ENCODE measurements around the gene RPL41.

RPL41 gene

DNA sequence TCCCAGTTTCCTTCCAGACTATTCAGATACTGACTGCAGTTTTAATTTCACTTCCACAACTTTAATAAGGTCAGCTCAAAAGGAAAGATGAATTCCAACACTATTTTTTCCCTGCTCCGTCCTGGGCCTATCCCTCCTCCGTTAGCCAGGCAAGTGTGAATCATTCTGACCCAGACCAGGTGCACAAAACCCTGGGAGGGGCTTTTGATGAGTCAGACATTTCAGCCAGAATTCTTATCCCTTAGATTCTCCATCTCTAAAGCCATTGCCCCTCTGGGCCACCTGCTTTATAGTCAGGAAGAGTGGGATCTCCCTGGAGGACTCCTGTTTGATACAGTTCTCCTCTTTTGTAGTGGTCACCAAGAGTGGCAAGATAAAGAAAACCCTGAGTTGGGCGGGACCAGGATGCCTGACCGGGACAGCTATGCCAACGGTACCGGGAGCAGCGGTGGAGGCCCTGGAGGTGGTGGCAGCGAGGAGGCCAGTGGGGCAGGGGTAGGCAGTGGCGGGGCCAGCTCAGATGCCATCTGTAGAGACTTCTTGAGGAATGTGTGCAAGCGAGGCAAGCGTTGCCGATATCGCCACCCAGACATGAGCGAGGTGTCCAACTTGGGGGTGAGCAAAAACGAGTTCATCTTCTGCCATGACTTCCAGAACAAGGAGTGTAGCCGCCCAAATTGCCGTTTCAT is 3.9 kb downstream of the RPL41 start:
- DNase-seq, result no peak
- intact Hi-C loops (cut with DNase I), result no loop called here

DNA sequence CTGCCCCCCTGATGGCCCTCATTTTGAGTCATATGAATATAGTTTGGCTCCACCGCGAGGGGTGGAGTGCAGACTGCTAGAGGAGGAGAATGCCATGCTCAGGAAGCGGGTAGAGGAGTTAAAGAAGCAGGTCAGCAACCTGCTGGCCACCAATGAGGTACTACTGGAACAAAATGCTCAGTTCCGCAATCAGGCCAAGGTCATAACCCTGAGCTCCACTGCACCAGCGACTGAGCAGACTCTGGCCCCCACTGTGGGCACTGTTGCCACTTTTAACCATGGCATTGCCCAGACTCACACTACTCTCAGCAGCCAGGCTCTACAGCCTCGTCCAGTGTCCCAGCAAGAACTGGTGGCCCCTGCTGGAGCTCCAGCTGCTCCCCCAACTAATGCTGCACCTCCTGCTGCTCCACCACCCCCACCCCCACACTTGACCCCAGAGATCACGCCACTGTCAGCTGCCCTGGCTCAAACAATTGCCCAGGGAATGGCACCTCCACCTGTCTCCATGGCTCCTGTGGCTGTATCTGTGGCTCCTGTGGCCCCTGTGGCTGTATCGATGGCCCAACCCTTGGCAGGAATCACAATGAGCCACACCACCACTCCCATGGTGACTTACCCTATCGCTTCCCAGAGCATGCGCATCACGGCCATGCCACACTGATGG is 4.9 kb downstream of the RPL41 start:
- intact Hi-C loops (cut with DNase I), result no loop called here
- DNase-seq, result no peak

DNA sequence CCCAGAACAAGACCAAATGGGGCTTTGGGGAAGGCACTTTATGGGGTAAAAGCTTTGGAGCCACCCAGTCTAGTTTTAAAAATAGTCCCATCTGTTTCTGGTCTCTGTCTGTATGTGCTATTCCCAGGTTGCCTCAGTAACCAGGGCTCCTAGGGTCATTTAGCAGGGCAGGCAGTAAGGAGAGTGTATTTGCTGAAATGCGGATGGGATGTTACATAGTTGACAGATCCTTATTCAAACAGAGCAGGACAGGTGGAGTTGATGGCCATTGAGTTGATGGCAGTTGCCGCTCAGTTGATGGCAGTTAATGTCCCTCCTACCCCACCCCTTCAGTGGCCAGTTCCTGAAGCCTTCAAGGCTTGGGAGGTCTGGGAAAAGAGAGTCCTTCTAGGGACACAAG is 6.2 kb downstream of the RPL41 start:
- intact Hi-C loops (cut with DNase I), result no loop called here
- DNase-seq, result no peak

DNA sequence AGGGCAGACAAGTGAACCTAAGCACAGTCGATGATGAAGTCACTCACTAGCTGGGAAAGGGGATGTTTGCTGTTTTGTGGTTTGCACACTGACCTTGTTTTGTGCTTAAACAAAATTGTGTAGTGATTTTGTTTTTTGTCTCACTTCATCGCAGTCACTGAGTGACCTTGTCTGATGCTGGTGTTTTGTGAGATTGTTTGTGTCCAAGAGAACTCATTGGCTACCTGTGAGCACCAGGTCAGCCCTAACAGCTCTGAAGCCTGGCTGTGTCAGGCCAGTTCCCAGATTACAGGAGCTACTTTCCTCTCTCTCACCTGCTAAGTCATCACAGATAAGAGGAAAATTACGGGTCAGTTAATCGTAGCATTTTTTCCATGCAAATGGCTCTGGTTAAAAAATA is 7.7 kb downstream of the RPL41 start:
- DNase-seq, result no peak
- intact Hi-C loops (cut with DNase I), result no loop called here

DNA sequence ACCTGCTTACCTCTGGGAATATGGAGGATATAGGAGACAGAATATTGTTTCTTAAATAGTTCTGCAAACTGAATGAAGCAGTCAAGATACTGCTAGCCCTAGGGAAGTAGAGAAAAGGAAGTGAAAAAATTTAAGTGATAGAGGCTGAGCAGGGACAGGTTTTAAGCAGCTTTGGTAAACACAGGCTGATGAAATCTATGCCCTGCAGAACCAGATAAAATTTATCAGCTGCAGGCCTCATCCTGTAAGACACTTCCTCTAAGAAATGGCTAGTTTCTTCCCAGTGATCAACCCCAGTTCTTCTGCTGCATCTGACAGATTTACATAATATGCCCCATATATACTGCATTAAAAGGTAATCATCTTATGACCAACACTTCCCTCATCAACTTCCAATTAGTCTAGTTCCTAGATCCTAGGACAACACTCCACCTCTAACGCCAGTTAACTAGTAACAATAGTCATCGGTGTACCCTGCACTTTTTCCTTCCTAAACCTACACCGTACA is 10.4 kb downstream of the RPL41 start:
- intact Hi-C loops (cut with DNase I), result loop anchor here (2.0 to 5.0 kb wide), 2 partner anchors 62 to 96 kb away; partner anchors contain the start of genes NABP2, RNF41 and SMARCC2
- DNase-seq, result no peak

DNA sequence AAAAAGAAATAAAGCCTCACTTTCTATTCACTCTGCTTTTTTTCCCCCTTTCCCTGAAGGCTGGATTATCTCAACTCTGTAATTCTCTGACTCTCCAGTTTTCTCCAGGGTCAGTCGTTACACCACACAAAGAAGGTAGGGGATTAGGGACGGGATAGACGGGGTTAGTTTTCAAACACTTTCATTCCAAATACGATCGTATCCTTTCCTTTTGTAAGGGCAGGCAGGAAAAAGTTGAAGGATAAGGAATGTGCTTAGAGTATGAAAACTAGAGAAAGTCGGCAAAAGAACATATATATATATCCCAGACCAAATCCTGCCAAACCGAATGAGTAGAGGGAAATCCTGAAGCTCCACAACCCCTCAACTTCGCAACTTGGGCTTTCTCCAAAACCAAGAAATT is 11.1 kb downstream of the RPL41 start:
- DNase-seq, result no peak
- intact Hi-C loops (cut with DNase I), result loop anchor here (2.0 to 5.0 kb wide), 2 partner anchors 61 to 95 kb away; partner anchors contain the start of genes NABP2, RNF41 and SMARCC2

DNA sequence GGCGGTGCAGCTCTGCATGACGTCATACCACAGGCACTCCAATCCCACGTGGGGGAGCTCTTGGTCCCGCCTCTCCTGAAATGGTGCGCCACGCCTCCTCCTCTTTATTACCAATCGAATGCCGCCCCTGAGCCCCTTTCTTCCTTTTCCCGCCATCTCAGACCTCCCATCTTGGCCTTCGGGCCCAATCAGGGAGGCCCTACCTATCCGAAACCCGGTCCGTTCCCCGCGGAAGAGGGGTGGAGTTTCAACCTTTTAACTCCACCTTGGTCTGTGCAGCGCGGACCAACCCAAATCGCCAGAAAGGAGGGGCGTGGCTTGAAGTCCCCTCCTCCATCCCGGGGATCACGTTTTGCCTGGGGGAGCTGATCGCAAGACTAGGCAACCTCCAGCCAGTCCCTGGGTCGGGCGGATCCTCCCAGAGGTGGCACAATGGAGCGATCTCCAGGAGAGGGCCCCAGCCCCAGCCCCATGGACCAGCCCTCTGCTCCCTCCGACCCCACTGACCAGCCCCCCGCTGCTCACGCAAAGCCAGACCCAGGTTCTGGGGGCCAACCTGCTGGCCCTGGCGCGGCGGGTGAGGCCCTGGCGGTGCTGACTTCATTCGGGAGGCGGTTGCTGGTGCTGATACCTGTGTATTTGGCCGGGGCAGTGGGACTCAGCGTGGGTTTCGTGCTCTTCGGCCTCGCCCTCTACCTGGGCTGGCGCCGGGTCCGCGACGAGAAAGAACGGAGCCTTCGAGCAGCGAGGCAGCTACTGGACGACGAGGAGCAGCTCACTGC is 11.6 kb downstream of the RPL41 start, which contains the start of gene ESYT1:
Gene ESYT1 (plus strand): TSS at position 380 of the 782 bp plus-strand sequence. CDS start 53 bp downstream, at position 433.
- DNase-seq, result peak; percentile 87 to 99 (median 96)
- intact Hi-C loops (cut with DNase I), result loop anchor here (2.0 to 5.0 kb wide), 2 partner anchors 61 to 94 kb away; partner anchors contain the start of genes NABP2, RNF41 and SMARCC2

DNA sequence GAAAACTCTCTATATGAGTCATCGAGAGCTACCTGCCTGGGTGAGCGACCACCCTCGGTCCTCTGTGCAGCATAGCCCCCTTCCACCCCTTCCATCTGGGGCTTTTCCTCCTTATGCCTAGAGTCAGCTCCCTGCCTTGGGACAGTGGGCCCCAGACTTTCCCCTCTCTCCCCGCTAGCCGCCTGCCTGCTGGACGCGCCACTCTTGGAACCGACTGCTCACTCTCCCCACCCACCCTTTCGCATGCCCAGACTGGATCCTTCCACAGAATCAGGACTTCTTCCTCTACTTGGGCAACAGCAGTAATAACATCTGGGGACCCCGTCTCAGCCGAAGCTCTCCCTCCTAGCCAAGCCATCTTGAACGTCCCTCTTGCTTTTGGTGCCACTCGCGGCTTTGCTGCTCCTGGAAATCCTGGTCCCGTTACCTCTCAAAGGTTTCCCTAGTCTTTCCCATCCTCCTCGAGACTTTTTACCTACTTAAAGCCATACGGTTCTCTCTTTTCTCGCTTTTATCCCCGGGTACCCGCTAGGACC is 12.3 kb downstream of the RPL41 start:
- DNase-seq, result peak in 22 of 42 donors; percentile 8 to 61 (median 26)
- intact Hi-C loops (cut with DNase I), result loop anchor here (5.0 kb wide), 1 partner anchor 94 kb away; the partner anchor contains the start of genes NABP2 and RNF41

DNA sequence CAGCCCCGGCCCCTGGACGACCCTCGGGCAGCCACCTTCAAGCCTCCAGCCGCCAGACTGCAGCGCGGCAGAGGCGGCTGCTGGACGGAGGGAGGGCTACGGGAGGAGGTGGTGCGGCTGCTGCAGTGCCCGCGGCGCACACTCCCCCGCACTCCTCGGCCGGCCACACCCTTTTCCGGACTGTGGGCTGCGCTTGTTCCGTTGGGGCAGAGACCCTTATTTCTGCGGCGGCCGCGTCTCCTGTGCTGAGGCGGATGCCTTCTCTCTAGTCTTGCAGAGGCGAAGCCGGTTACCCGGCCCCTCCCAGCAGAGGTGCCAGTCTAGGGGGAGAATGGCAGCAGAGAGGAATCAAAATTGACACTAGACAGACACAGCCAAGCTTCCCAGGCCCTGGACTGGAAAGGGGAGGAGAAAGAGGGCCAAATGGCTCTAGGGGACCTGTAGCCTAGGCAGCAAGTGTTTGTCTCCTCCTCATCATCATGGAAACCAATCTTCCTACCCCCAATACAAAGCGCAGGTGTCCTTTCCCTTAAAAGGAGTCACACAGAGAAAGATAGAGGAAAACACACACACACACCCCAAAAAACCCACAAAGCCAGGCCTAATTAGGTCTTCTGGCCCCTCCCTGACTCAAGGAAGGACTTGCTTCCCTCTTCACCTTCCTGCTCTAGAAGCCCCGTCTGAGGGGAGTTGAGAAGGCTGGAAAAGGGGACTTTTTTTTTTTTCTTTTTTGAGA is 12.9 kb downstream of the RPL41 start:
- peak in 35 of 42 donors; percentile 13 to 61 (median 37) for DNase-seq
- intact Hi-C loops (cut with DNase I), result loop anchor here (5.0 kb wide), 1 partner anchor 93 kb away; the partner anchor contains the start of genes NABP2 and RNF41

DNA sequence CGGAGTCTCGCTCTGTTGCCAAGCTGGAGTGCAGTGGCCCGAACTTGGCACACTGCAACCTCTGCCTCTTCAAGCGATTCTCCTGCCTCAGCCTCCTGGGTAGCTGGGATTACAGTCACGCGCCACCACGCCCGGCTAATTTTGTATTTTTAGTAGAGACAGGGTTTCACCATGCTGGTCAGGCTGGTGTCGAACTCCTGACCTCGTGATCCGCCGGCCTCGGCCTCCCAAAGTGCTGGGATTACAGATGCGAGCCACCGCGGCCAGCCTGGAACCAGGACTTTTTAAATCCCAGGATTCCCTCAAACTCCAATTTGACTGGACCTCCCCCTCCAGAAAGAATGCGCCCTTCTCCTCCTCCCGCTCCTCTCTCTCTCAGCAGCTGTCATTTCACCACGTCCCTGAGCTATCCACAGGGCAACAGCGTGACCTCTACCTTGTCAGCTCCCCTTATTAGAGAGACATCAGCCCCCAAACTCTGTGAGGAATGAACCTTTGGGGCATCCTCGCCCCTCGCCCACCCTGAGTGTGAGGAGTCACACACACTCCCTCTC is 13.6 kb downstream of the RPL41 start:
- DNase-seq, result no peak
- intact Hi-C loops (cut with DNase I), result loop anchor here (5.0 kb wide), 1 partner anchor 92 kb away; the partner anchor contains the start of genes NABP2 and RNF41

DNA sequence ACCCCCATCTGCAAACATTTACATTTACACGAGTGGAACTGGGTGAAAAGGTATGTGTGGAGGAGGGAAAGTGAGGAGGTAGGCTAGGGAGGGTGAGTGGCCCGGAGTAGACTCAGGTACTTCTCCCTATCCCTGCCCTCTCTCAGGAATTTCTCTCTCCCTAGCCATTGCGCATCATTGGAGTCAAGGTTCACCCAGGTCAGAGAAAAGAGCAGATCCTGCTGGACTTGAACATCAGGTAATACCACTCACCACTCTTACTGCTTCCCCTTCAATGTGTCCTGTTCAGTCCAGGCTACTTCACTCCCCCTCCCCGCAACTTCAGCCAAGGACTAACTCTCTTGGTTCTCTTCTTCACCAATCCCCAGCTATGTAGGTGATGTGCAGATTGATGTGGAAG is 14.4 kb downstream of the RPL41 start:
- intact Hi-C loops (cut with DNase I), result no loop called here
- DNase-seq, result no peak

DNA sequence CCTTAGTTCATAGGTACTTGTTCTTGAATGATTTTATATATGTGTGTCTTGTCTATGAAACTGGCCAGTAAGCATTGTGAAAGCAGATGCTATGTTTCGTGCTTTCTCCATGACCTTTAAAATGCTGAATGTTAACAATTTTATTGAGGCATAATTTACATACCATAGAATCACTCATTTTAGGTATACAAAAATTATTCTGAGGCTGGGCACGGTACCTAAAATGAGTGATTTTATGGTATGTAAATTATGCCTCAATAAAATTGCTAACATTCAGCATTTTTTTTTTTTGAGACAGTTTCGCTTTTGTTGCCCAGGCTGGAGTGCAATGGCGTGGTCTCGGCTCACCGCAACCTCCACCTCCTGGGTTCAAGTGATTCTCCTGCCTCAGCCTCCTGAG is 18.5 kb downstream of the RPL41 start:
- intact Hi-C loops (cut with DNase I), result no loop called here
- no peak for DNase-seq

DNA sequence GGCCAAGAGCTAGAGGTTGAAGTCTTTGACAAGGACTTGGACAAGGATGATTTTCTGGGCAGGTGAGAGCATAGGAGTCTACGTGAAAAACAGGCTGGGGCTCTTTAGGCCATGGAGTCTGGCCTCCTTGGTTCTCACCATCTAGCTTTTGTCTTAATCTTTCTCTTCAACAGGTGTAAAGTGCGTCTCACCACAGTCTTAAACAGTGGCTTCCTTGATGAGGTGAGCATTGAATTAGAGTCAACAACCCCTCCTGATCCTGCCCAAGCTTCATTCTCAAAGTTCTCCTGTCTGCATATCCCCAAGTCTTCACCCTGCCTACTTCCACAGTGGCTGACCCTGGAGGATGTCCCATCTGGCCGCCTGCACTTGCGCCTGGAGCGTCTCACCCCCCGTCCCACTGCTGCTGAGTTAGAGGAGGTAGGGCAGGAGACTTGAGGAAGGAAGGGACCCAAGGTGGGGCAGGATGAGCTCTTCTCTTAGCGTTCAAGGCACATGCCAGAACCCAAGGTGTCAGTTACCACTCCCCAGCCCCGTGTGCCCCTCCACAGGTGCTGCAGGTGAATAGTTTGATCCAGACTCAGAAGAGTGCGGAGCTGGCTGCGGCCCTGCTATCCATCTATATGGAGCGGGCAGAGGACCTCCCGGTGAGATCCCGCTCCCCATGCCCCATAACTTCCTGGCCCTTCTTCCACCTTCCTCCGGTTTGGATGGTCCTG is 21.6 kb downstream of the RPL41 start:
- no peak for DNase-seq
- intact Hi-C loops (cut with DNase I), result no loop called here

DNA sequence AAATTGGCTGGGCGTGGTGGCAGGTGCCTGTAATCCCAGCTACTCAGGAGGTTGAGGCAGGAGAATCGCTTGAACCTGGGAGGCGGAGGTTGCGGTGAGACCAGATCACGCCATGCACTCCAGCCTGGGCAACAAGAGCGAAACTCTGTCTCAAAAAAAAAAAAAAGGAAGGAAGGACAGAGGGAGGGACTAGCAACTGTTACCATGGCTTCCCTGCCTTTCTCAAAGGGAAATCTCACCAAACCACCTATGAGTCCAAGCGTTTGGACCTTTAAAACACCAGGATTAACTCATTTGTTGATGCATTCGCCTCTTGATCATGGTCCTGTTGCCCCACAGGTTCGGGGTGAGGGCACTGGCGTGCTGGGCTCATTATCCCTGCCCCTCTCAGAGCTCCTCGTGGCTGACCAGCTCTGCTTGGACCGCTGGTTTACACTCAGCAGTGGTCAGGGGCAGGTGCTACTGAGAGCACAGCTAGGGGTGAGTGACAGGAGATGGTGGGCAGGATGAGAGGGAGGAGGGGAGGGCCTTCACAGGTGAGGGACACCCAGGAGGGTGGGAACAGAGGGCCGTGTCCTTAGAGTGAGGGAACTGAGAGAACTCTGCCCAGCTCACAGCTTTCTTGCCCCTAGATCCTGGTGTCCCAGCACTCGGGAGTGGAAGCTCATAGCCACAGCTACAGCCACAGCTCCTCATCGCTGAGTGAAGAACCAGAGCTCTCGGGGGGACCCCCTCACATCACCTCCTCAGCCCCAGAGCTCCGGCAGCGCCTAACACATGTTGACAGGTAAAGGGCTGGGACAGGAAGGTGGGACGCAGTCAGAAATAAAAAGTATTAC is 25.7 kb downstream of the RPL41 start:
- no peak for DNase-seq
- intact Hi-C loops (cut with DNase I), result no loop called here

DNA sequence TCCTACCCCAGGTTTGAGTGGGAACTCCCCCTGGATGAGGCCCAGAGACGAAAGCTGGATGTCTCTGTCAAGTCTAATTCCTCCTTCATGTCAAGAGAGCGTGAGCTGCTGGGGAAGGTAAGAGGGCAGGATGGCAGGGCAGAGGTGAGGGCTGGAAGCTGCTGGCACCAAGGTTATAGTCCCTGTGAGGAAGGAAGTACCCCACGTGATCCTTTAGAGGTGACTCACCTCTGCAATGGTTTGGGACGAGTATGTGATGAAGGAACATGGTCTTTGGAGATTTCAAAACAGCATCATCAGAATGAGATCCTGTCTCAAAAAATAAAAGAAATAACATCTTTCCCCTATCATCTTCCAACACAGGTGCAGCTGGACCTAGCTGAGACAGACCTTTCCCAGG is 26.8 kb downstream of the RPL41 start:
- intact Hi-C loops (cut with DNase I), result no loop called here
- DNase-seq, result no peak

DNA sequence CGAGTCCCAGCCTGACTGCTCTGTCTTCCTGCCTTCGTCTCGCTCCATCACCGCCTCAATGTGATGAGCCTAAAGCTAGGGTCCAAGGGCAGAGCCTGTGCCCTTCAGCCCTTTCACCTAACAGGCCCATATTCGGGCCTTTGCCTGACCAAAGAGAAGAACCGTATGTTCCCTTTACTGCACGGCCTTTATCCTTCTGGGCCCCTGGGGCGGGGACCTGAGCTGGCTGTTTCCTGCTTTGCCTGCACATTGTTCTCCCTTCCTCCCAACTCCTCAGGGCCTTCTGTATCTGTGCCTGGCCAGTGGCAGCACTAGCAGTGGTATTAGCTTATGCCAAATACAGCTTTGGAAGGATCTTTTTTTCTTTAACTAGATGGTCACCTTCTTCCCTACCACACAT is 27.4 kb downstream of the RPL41 start:
- no peak for DNase-seq
- intact Hi-C loops (cut with DNase I), result no loop called here

DNA sequence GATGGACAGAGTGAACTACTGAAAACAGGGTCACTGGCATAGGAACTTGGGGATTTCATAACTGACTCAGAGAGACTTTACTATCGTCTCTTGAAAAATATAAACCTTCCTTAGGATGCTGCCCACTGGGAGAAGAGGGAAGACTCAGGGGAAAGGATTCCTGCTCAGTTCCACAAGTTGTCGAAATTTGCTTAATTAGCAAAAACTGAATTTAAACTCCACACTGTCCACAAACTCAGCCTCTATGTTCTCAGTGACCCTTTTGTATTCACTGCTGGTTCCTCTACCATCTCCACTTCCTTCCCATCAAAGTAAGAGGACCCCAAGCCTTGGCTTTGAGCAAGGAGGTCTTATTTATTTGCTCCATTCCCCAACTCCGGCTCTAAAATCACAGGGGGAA is 28.8 kb downstream of the RPL41 start:
- intact Hi-C loops (cut with DNase I), result no loop called here
- DNase-seq, result no peak
